Measurements from ENCODE around the gene WSCD2.

WSCD2 gene

GRCh38 chr12:108128221-108129016, 669 bp upstream of the WSCD2 start:
- no peak for DNase-seq

GRCh38 chr12:108131035-108131434, 1.9 kb downstream of the WSCD2 start:
- DNase-seq: no peak

- no peak for DNase-seq
Measured at GRCh38 chr12:108131657-108132126, 2.6 kb downstream of the WSCD2 start.

GRCh38 chr12:108133482-108133881, 4.4 kb downstream of the WSCD2 start:
- no peak for DNase-seq

DNA sequence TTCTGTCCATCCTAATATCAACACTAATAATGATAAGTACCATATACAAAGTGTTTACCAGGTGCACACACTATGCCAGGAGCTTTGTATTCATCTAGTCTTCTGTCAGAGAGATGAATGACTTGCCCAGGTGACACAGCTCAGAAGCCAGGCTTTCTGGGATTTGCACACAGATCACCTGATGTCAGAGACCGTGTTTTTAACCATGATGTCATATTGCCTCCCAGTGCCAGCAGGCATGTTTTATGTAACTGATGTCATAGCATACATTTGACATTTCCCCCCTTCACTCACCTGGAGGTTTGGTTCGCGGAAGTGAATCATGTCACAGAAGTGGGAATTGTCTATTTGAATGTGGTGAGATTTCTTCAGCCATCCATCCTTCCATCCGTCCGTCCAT, 5.7 kb downstream of the WSCD2 start:
- no peak for DNase-seq

GRCh38 chr12:108135627-108136026, 6.5 kb downstream of the WSCD2 start:
- no peak for DNase-seq

DNA sequence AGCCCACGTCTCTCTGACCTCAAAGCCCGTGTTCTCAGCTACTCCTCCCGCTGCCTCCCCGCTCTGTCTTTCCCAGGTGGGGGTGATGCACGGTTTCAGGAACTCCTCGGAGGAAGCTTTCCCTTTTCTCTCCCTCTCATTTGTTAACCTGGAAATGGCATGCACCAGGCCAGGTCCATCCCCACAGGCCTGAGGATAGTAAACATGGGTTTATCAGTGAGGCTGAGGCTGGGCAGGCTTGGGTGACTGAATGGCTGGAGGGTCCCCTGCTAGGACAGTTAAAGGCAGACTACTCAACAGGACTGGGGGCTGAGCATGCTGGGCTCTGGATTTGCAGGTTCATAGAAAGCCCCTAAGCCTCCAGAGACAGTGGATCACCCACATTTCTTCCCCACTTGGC, 7.6 kb downstream of the WSCD2 start:
- no peak for DNase-seq

GRCh38 chr12:108139454-108139853, 10.4 kb downstream of the WSCD2 start:
- DNase-seq: no peak

DNA sequence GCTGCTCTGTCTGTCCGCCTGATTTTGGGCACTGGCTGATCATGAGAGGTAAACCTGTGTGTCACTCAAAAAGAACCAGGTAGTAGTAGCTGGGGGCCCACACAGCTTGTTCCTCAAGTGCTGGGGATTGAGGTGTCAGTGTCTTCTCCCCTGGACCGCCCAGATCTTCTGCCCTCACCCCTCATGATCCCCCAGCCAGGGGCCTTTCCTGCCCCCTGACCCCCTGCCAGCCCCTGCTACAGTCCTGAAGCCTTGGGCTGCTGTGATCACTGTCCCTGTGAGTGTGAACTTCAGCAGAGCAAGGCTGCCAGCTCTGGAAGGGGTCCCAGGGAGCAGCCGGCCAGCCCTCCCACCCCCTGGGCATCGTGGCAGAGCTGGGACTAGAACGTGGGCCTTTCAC, 11.4 kb downstream of the WSCD2 start:
- no peak for DNase-seq

DNA sequence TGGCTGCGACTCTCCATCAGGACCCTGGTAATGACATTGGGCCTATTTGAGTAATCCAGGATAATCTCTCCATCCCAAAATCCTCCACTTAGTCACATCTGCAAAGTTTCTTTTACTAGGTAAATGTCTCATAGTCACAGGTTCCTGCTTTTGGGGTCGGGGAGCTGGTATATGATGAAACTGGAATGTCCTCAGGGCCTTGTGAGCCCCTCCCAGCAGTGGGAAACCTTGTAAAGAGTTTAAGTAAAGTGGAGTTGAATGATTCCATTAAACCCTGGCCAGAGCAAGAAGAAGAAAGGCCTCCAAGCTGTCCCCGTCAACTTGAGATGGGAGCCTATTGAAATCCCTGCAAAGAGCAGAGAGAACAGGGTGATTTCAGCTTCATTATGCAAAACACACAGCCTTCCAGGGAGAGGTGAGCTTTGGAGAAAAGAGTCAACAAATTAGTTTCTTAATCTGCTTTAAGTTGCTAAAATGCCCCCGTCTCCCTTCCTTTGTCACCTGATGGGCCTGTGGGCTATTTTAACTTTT, 12.6 kb downstream of the WSCD2 start:
- DNase-seq: no peak

GRCh38 chr12:108143144-108143543, 14.1 kb downstream of the WSCD2 start:
- no peak for DNase-seq

GRCh38 chr12:108144080-108144479, 15.0 kb downstream of the WSCD2 start:
- no peak for DNase-seq

DNA sequence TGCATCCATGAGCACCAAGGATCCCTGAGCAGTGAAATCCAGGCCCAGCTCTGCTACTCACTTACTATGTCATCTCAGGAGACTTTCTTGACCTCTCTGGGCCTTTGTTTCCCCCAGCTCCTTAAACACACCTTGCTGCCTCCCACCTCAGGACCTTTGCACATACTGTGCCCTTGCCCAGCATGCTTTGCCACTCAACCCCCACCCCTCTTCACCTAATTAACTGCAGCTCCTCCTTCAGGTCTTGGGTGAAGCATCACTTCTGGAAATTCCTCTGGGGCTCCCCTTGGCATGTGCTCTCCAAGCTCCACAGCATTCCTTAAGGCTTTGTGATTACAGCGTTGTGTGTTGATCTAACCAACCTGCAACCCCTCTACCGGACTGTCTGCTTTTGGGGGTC, 15.9 kb downstream of the WSCD2 start:
- no peak for DNase-seq

- no peak for DNase-seq
Measured at GRCh38 chr12:108146035-108146893, 17.2 kb downstream of the WSCD2 start.

DNA sequence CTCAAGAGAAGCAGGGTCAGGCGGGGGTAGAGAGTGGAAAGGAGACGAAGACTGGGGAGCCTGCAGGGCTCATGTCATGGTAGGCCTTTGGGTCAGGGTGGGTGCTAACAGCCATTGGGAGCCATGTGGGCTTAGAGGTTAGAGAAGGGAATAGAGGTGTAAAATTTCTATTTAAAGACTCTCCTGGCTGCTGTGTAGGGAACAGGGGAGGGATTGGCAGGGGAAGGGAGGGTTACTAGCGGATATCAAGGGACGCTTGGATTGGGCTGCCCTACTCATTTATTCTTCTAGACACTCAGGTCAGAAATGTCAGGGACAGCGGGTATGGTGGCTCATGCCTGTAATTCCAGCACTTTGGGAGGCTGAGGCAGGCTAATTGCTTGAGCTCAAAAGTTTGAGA, 18.2 kb downstream of the WSCD2 start:
- DNase-seq: no peak

DNA sequence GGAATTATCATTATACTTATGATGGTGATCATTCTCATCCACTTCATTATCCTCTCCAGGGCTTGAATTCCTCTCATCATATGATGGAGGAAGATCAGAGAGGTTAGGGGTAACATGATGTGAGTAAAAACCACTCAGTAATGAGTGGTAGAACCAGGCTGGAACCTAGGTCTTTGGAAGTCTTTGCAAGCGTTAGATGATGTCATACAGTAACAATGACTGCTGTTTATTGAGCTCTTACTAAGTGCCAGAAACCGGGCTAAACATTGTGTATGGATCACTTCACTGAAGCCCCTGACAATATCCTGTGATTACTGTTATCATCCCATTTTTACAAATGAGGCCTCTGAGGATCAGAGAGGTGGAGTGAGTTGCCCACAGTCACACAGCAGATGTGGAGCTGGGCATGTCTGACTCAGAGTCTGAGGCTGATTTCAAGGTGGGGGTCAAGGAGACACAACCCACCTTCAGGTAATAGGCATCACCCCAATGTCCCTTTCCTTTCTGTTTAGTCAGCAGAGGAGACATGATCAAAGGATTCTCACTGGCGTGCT, 19.5 kb downstream of the WSCD2 start:
- no peak for DNase-seq

DNA sequence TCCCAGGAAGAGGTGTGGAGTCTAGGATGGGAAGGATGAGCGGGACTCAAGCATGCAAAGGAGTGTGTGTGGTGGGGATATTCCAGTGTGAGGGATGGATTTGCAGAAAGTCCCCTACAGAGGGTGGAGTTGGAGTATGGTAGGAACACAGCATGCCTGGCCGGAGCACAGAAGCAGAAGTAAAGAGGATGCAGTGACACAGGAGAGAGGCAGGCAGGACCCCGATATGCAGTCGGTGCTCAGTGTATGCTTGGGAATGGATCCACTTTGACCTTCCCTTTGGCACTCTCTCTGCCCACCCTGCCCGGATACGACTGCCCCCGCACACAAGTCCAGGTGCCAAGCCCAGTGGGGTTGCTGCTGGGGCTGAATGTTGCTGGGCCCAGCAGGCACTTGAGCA, 21.3 kb downstream of the WSCD2 start:
- no peak for DNase-seq

DNA sequence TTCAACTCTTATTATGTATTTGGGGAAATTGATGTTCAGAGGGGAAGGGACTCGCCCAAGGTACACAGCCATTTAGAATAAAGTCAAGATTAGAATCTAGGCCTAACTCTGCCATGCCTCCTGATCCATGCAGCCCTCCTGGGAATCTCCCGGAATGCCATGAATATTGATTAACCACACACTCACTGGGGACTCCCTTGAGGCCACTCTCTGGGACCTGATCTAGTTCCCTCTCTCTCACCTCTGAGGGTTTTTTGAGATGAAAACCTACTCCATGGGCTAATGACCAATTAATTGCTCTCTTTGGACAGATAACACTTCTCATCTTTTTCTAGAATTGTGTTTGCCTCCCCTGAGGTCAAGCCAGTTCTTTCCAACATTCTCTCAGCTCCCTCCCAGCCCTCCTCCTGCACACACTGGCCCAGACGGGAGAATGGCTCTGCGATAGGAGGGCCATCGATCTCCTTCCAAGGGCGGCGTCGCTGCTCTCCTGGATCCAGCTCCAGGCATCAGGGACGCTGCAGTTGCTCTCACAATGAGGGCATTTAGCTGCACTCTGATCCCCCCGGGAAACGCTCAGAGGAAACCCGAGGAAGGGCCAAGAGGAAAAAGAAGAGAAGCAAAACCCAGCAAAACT, 22.6 kb downstream of the WSCD2 start:
- no peak for DNase-seq

- no peak for DNase-seq
Measured at GRCh38 chr12:108152170-108152538, 23.1 kb downstream of the WSCD2 start.

- DNase-seq: no peak
Measured at GRCh38 chr12:108156717-108157116, 27.6 kb downstream of the WSCD2 start.

- no peak for DNase-seq
Measured at GRCh38 chr12:108157870-108158459, 28.9 kb downstream of the WSCD2 start.

- no peak for DNase-seq
Measured at GRCh38 chr12:108162207-108162606, 33.1 kb downstream of the WSCD2 start.

DNA sequence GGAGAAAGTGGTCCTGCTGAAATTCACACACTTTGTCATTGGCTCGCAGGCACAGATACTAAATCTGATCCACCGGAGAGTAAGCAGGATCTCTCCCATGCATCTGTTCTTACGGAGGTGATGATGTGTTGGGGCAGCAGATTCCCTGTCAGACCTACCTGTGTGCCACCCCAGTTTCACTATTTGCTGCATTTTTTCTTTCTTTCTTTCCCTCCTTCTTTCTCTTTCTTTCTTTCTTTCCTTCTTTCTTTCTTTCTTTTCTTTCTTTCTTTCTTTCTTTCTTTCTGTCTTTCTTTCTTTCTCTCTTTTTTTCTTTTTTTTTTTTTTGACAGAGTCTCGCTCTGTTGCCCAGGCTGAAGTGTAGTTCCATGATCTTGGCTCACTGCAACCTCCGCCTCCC, 37.4 kb downstream of the WSCD2 start:
- no peak for DNase-seq

Data from stimulated activated CD4-positive, alpha-beta T cell treated with anti-CD3 and anti-CD28 coated beads, Interleukin-4, amount 100 ng/mL, for 1 hour (primary cell).